HG03045 (cell line): ENCODE data around the gene HIP1.
"Not testable (repeated sequence)": the region's sequence is repeated elsewhere in the genome, so short reads cannot be mapped to it uniquely, and the experiment has no call there.

ENCODE experiments used
- ATAC-seq: cut with Tn5 transposase; IDR thresholded peaks from one replicate; pipeline ENCODE4 v1.9.1; 2021; ENCODE audit warnings: mild to moderate bottlenecking, moderate library complexity; ENCODE audit not compliant: unreplicated experiment

The HIP1 gene

DNA sequence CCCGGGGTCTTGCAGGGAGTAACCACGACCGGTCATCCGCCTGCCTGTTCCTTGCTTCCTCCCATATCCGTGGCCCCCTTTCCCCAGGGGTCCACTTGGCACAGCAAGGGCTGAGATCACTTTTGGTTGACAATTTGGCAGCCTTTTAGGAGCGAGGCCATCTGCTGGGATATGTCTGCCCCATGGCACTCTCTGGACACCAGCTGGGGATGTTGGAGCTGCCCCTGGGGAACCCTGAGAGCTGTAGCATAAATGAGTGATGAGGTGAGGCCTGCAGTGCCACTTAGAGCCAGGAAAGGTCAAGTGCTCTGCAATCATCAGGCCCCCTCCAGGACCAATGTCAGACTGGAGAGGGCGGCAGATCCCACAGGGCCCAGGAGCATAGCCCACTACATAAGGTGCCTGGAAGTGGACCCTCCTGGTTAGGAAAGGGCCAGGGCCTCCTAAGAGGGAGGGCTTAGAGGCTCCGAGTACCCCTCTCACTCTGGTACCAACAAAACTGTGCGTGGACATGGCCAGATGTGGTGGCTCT lies 92.1 kb downstream of the HIP1 start:
- no peak for ATAC-seq

DNA sequence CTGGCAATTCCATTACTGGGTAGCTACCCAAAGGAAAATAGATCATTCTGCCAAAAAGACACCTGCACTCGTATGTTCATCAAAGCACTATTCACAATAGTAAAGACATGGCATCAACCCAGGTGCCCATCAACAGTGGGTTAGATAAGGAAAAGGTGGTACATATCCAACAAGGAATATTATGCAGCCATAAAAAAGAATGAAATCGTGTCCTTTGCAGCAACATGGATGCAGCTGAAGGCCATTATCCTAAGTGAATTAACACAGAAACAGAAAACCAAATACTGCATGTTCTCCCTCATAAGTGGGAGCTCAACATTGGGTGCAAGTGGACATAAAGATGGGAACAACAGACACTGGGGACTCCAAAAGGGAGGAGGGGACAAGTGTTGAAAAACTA lies 93.2 kb downstream of the HIP1 start:
- no peak for ATAC-seq

DNA sequence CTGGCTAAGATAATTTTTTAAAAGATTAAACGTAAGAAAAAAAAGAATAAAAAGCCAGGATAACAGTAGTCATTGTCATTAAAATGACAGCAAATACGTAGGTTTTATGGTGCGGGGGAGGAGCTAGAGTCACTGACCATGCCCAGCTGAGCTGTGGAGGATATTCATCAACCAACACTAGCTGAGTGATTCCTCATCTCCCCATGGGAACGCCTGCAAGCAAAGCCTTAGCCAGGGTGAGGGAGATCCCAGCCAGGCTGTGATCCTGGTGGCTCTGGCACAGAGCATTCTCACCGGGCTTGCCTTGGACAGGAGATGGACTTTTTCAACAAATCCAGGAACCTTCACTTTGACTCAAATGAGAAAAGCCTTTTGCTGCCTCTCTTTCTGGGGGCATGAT lies 94.2 kb downstream of the HIP1 start:
- ATAC-seq = no peak

DNA sequence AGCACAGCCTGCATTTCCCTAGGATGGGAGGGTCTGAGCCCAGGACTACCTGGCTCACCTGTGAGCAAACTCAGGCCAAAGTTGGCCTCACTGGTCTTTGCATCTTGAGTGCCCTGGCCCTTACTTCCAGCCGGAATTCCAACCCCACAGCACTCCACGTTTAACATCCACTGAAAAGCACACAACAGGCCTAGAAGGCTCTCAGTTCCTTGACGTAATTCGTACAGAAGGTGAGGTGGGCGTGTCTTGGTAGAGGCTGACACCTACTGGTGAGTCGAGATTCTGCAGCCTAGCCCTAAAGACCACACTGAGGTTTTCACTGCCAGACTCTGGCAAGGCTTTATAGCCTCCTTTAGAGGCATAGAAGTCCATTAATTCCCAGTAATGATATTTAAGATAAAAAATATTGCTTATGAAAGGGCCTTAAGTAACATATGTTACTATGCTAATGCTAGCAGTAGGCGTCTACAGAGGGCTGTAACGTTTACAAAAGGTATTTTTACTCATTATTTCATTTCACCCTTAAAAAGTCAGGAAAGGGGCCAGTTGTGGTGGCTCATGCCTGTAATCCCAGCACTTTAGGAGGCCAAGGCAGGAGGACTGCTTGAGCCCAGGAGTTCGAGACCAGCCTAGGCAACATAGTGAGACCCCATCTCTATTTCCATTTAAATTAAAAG lies 95.8 kb downstream of the HIP1 start:
- peak; percentile 57 for ATAC-seq

DNA sequence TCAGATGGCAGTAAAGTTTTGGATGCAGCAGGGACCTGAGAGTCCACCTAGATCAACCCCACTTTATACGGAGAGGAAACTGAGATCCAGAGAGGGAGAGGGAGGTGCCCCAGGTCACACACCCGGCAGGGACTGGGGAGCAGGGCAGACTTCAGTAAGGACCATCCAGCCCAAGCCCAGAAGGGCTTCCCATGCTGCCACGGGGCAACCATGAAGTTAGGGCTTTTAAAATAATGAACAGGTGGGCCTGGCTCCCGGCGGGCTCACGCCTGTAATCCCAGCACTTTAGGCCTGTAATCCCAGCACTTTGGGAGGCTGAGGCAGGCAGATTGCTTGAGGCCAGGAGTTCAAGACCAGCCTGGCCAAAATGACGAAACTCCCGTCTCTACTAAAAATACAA lies 98.5 kb downstream of the HIP1 start:
- no peak for ATAC-seq

DNA sequence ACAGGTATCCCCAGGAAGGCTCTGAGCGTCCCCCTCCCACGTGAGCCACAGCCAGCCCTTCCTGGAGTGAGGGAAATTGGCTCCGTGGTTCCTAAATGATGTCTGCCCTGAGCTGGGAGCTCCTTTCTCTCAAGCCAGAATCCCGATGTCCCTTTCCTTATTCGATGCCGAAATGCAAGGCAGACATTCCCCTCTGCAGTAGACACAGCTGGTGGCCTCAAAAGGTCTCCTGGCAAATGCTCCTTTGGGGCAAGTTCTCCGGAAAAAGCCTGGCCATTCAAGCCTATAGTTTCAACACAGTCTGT lies 98.9 kb downstream of the HIP1 start:
- no peak for ATAC-seq

DNA sequence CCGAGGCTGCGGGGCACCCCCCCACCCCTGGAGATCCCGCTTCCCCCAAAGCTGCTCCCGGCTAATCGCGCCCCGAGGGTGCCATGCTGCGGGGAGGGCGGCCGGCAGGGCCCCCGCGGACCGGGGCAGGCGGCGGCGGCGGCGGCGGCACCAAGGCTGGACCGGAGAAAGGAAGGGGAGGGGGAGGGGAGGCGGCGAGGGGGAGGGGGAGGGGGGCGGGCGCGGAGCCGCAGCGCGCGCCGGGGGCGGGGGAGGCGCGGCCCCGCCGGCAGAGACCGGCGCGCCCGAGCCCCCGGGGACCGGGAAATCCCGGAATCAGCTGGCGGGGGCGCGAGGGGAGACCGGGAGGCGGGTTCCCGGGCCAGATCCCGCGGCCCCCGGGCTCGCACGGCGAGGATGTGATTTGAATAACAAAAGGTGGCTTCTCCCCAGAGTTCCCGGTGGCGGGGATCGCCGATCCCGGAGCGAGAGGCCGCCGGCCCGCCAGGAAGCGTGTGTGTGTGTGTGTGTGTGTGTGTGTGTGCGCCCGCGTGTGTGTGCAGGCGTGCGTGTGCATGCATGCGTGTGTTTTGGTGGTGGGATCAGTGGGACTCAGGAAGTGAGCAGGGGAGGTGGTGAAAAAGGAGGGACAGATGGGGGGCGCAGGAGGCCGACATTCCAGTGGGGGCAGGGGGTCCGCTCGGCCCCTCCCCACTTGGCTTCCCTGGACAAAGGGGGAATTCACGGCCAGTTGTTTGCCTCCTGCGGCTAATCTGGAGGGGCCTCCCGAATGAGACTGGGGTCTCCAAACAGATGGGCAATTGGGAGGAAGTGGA lies 99.5 kb downstream of the HIP1 start:
- no peak for ATAC-seq

DNA sequence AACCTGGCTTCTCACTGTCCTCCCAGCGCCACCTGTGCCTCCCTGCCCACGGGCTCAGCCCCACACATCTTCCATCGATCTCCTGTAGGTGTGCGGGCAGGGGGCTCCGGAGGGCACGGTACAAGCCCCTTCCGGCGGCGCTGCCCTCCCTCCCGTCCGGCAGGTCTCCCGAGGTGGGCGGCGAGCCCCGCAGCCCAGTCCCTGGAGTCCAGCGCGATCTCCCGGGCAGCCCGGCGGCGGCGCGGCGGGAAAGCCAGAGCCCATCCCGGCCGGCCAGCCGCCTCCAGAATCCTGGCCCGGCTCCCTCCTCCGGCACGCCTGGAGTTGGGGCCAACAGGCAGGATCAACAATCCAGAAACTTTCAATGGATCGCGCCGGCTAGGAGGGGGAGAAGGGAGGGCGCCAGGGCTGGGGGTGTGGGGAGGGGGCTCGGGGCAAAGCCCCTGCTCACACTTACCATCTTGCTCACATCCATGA lies 100.1 kb downstream of the HIP1 start:
- ATAC-seq = no peak

DNA sequence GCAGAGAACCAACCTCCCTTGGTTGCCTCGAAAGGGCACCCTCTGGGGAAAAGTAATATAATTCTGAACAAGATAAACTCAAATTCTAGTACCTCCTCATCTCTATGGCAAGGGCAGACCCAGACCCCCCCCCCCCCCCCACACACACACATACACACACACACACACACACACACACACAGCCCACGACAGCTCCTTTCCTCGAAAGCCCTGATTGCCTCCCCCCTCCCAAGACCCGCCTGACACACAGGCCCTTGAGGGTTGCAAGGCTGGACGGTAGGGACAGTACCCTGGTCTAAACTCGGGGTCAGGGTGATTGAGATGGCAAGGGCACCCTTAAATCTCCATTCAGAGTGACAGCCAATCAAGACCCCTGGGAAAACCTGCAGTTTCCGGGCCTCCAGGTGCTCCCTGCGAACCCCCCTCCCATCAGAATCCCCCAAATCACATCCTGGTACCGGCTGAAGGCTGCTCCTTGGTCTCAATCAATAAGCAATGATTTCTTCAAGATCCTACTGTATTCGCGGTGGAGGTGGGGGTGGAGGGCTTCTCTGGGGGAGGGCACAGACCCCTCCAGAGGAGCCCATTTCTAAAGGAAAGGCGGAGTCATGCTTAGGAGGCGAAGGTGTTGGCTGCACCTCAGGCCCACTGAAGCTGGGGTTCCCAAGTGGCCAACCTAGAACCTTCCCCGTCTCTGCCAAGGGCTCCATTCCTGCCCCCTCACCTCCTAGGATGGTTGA lies 100.7 kb downstream of the HIP1 start:
- ATAC-seq = no peak

DNA sequence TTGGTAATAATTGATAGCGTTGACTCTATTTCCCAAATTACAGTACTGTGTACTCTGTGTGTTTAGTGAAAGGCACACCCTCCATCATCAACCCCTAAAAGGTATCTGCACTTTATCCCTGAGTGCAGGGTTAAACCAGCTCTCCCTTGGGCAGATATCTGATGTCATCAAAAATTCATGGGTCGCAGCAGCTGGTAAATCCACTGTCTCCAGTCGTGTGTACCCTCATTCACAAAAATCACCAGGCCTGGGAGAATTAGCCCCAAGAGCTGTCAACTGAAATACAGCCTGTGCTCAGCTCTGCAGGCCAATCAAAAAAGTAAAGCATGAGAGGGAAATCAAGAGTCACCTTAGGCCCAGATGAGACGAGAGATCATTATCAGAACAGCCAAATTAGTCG lies 103.7 kb downstream of the HIP1 start:
- no peak for ATAC-seq

DNA sequence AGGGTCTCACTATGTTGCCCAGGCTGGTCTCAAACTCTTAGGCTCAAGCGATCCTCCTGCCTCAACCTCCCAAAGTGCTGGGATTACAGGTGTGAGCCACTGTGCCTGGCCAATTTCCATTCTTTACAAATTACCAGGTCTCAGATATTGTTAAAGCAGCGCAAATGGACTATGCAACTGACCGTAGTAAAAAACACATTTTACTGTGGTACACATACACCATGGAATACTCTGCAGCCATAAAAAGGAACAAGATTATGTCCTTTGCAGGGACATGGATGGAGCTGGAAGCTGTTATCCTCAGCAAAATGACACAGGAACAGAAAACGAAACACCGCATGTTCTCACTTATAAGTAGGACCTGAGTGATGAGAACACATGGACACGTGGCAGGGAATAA lies 106.2 kb downstream of the HIP1 start:
- ATAC-seq = not testable (repeated sequence)

DNA sequence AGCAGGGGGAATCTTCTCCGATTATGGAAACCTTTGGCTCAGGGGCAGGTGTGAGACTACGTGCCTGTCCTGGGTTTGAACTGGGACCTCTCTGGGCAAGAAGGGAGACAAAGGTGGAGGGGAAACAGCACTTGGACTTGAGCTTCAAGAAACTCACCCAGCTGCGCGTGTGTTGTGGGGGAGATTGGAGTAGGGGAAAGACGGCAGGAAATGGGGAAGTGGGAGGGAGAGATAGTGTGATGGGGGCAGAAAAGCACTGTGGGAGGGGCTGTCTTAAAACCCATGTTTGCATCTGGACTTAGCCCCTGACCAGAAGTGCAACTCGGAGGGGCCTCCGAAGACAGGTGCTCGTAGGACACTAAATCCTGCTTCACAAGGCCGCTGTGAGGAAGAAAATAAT lies 107.0 kb downstream of the HIP1 start:
- ATAC-seq = no peak

DNA sequence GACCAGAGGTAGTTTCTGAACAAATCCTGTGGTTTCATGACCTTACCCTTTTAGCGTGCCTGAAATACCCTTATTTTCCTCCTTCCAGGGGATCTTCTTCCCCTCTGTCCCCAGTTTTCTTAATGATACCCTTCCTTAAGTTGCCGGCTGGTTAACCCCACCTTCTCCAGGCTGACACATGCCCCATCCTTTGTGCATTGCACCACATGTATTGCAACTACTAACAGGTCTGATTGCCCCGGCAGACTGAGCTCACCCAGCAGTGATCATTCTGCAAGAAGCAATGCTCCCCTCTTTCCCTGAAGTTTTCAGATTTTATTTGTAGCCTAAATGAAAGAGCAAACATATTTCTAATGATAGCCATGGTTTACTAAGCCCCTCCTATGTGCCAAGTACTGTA lies 108.2 kb downstream of the HIP1 start:
- ATAC-seq = no peak

DNA sequence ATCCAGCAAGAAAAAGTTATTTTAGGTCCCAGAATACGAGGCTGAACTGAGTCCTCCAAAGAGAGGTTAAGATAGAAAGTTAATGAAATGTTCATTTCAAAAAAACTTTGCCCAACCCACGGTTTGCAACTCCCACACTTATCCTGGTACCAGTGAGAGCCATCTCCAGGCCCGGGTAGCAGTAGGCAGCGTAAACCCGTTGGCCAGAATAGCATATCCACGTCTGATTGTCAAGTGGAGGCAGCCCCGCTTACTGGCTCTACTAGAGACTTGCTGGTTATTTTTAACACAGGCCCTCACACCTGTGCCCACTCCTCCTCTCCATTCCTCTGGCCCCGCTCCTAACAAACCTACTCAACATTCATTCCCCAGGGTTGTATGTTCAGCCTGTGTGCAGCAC lies 109.7 kb downstream of the HIP1 start:
- ATAC-seq = no peak

DNA sequence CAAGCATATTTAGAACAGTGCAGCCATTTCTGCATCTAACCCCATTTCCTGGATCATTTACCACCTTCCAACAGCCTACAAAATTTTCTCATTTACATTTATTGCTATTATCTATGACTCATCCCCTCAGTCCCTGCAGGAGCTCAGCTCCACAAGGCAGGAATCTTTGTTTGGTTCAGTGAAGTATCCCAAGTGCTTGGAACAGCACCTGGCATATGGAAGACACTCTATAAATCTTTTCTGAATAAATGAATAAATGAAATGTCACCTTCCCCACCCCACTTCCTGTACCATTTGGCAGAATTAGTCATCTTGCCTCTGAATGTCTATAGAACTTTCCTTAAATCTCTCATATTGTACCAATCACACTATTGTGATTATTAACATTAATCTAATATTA lies 110.7 kb downstream of the HIP1 start:
- ATAC-seq = no peak

DNA sequence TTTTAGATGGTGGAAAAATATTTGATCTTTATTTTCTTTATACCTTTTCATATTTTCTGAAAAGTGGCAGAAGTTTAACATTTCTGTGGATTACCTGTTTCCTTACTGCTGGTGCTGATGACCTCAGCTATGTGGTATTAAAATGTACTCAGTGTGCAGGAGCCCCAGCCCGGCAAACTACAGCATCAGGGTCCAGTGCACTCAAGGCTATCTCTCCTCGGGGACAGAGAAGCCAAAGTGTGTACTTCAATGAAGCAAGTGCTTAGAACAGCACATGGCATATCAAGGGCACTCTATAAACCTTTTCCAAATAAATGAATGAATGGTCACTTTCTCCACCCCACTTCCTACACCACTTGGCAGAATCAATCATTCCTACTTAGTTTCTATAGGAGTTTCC lies 111.8 kb downstream of the HIP1 start:
- ATAC-seq = no peak

DNA sequence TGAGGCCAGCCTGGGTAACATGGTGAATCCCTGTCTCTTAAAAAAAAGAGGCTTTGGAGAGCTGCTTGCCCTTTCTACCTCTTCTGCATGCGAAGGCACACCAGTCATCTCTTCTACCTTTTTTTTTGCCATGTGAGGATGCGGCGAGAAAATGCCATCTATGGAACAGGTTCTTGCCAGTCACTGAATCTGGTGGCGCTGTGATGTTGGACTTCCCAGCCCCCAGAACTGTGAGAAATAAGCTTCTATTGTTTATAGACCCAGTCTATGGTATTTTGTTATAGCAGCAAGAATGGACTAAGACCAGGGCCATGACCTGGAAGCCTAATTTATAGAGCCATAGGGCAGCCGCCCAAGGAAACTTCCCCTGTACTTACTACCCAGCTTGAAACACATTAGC lies 112.9 kb downstream of the HIP1 start:
- ATAC-seq = no peak

DNA sequence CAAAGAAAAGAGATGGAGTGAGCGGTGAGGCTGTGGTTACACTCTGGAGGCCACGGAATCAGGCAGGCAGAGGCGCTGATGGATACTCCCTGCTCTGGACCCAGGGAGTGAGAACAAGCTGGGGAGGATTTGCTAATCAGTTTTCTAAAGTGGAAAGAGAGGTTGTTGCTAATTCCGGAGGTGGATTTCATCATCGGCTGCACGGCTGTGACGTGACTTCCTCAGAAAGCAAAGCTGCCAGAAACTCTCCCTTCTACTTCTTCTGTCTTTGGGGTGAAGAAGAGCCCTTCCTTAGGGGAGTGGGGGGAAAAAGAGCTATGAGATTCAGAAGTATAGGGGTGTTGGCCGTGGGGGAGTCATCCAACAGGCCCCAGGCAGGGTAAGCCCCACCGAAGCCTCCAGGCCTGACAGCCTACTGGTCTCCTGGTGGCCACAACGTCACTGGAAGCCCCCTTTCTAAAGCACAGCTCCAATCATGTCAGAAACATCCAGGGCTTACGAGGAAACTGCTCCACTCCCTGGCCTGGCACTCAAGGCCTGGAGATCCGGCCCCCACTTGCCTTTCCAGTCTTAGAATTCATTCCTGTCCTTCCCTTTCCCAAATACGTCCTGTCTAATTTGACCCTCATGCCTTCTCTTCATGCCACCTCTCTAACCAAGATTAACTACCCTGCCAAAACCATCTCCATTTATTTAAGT lies 114.5 kb downstream of the HIP1 start:
- no peak for ATAC-seq

DNA sequence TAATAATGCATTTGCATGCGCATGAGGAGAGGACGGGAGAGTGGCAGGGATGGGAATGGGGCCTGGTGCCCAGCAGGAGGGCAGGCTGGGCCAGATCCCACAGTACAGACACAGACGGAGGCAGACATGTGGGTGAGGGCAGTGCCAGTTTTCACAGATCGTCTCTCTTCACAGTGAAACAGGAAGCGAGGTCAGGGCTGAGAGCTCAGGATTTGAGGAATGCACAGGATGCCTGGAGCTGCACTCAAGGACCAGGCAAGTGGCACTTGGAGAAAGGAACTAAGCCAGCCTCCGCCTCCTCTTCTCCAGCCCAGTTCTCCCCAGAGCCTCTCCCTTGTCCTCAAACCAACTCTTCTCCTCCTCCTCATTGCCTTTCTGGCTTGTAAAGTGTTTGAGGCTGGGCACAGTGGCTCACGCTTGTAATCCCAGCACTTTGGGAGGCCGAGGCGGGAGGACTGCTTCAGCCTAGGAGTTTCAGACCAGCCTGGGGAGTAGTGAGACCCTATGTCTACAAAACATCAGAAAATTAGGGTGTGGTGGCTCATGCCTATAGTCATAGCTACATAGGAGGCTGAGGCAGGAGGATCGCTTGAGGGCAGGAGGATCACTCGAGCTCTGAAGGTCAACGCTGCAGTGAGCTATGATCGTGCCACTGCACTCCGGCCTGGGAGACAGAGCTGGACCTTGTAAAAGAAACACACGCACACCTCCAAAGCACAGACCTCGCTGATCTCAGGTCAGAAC lies 115.2 kb downstream of the HIP1 start:
- no peak for ATAC-seq

DNA sequence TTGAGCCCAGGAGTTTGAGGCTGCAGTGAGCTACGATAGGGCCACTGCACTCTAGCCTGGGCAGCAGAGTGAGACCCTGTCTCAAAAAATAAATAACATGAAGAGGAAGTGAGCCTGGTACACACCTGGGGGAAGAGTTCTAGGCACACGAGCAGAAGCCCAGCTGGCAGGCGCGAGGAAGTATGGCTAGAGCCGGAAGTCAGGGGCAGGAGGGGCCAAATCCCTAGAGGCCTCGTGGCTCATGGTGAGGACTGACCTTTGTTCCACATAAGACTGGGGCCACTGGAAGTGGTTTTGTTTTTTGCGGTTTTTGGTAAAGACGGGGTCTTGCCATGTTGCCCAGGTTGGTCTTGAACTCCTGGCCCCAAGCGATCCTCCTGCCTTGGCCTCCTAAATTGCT lies 117.6 kb downstream of the HIP1 start:
- no peak for ATAC-seq
